Measurements from ENCODE around the gene SERPINA4.

The SERPINA4 gene

GRCh38 chr14:94588311-94588710, 27.1 kb downstream of the SERPINA4 start:
- no peak overlapping the region for H3K4me2 ChIP-seq (ENCODE audit: low read depth, low read length, poor library complexity, severe bottlenecking)
- H3K9me3 ChIP-seq (ENCODE audit: insufficient read depth, low read depth, low read length): no peaks in the 10 kb centered on the region; the same call in 1 of the 2 replicates

DNA sequence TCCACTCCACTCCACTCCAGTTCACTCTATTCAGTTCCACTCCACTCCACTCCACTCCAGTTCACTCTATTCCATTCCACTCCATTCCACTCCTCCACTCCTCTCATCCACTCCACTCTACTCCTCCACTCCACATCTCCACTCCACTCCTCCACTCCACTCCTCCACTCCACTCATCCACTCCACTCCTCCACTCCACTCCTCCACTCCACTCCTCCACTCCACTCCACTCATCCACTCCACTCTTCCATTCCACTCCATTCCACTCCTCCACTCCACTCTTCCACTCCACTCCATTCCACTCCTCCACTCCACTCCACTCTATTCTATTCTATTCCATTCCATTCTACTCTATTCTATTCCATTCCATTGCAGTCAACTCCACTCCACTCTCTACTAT, 29.8 kb downstream of the SERPINA4 start:
- Histone ChIP-seq H3K4me1 (ENCODE audit: insufficient read depth, low read length, poor library complexity, severe bottlenecking) (no peaks in the 10 kb centered on the region), H2AFZ (ENCODE audit: low read length) (no peak overlapping the region), H3K4me2 (ENCODE audit: low read depth, low read length, poor library complexity, severe bottlenecking) (no peak overlapping the region), H3K9me2 (replicated peaks; ENCODE audit: low read depth, low read length) (no peaks in the 10 kb centered on the region), H3K4me3 (ENCODE audit: low read length, poor library complexity, severe bottlenecking) (no peak overlapping the region), H3K36me3 (ENCODE audit: insufficient read depth, low read length) (no peaks in the 10 kb centered on the region), H3K27me3 (ENCODE audit: insufficient read depth, low read length, poor library complexity, severe bottlenecking) (no peaks in the 10 kb centered on the region), H3K79me2 (ENCODE audit: insufficient read depth, low read length) (no peaks in the 10 kb centered on the region), H3F3A (ENCODE audit: low read depth) (no peaks in the 10 kb centered on the region), H3K9me3 (ENCODE audit: insufficient read depth, low read depth, low read length) (peaks cover 2% of the 10 kb centered on the region; the same call in 1 of the 2 replicates), H3K9ac (ENCODE audit: low read depth, low read length, poor library complexity, severe bottlenecking) (no peak overlapping the region), H4K20me1 (ENCODE audit: insufficient read depth, low read length, poor library complexity, severe bottlenecking) (no peaks in the 10 kb centered on the region)
- TF ChIP-seq EZH2phosphoT487 (IDR thresholded peaks at IDR 0.05; ENCODE audit: borderline replicate concordance) (no peak), CTCF (conservative IDR thresholded peaks at IDR 0.05; ENCODE audit: low read length) (no peak)

More at GRCh38 chr14:94588311-94588710, 27.1 kb downstream of the SERPINA4 start:
- H3K27me3 ChIP-seq (ENCODE audit: insufficient read depth, low read length, poor library complexity, severe bottlenecking): no peaks in the 10 kb centered on the region
- no peaks in the 10 kb centered on the region for H3K79me2 ChIP-seq (ENCODE audit: insufficient read depth, low read length)
- H3K36me3 ChIP-seq (ENCODE audit: insufficient read depth, low read length): no peaks in the 10 kb centered on the region
- no peaks in the 10 kb centered on the region for H4K20me1 ChIP-seq (ENCODE audit: insufficient read depth, low read length, poor library complexity, severe bottlenecking)
- H3K4me3 ChIP-seq (ENCODE audit: low read length, poor library complexity, severe bottlenecking): no peak overlapping the region
- no peaks in the 10 kb centered on the region for H3F3A ChIP-seq (ENCODE audit: low read depth)
- H3K9ac ChIP-seq (ENCODE audit: low read depth, low read length, poor library complexity, severe bottlenecking): no peak overlapping the region
- H3K9me2 ChIP-seq (replicated peaks; ENCODE audit: low read depth, low read length): no peaks in the 10 kb centered on the region
- H2AFZ ChIP-seq (ENCODE audit: low read length): no peak overlapping the region
- no peak for TF ChIP-seq CTCF (conservative IDR thresholded peaks at IDR 0.05; ENCODE audit: low read length)
- no peak for TF ChIP-seq EZH2phosphoT487 (IDR thresholded peaks at IDR 0.05; ENCODE audit: borderline replicate concordance)
- H3K4me1 ChIP-seq (ENCODE audit: insufficient read depth, low read length, poor library complexity, severe bottlenecking): no peaks in the 10 kb centered on the region

GRCh38 chr14:94591871-94592270, 30.6 kb downstream of the SERPINA4 start:
- no peaks in the 10 kb centered on the region for H3F3A ChIP-seq (ENCODE audit: low read depth)
- no peaks in the 10 kb centered on the region for H3K4me1 ChIP-seq (ENCODE audit: insufficient read depth, low read length, poor library complexity, severe bottlenecking)
- no peaks in the 10 kb centered on the region for H3K27me3 ChIP-seq (ENCODE audit: insufficient read depth, low read length, poor library complexity, severe bottlenecking)
- H3K9ac ChIP-seq (ENCODE audit: low read depth, low read length, poor library complexity, severe bottlenecking): no peak overlapping the region
- H2AFZ ChIP-seq (ENCODE audit: low read length): no peak overlapping the region
- no peak overlapping the region for H3K4me3 ChIP-seq (ENCODE audit: low read length, poor library complexity, severe bottlenecking)
- H3K79me2 ChIP-seq (ENCODE audit: insufficient read depth, low read length): no peaks in the 10 kb centered on the region
- H3K4me2 ChIP-seq (ENCODE audit: low read depth, low read length, poor library complexity, severe bottlenecking): no peak overlapping the region
- TF ChIP-seq EZH2phosphoT487 (IDR thresholded peaks at IDR 0.05; ENCODE audit: borderline replicate concordance) (no peak), CTCF (conservative IDR thresholded peaks at IDR 0.05; ENCODE audit: low read length) (no peak)
- H3K9me3 ChIP-seq (ENCODE audit: insufficient read depth, low read depth, low read length): peaks cover 2% of the 10 kb centered on the region; the same call in 1 of the 2 replicates
- no peaks in the 10 kb centered on the region for H3K36me3 ChIP-seq (ENCODE audit: insufficient read depth, low read length)
- no peaks in the 10 kb centered on the region for H4K20me1 ChIP-seq (ENCODE audit: insufficient read depth, low read length, poor library complexity, severe bottlenecking)
- no peaks in the 10 kb centered on the region for H3K9me2 ChIP-seq (replicated peaks; ENCODE audit: low read depth, low read length)

Measured in Loucy (cell line).